Fibroblast of lung (primary cell): ENCODE results near the gene PROM2. TPM values are rescaled to one million over a fixed set of nuclear protein-coding genes. Genes with fewer than 3 reads are reported as not detected.

Experiments used
- DNase-seq, 2 donors: peaks; one replicate each; pipeline versions ENCODE4 v3.0.0 to v3.0.0-alpha.2; 2010; ENCODE audit warnings: low read depth in 2 of 2
- H2AFZ ChIP-seq: 2 replicates; pipeline ENCODE4 v1.5.1; 2012; ENCODE audit warnings: low read length, control low read depth, inconsistent platforms
- H3K27ac ChIP-seq: 2 replicates; pipeline ENCODE4 v1.5.1; 2011; ENCODE audit warnings: low read length, control low read depth; ENCODE audit not compliant: insufficient read depth
- H3K27me3 ChIP-seq: 2 replicates; pipeline ENCODE4 v1.5.1; 2011; ENCODE audit warnings: mild to moderate bottlenecking, low read length; ENCODE audit not compliant: control insufficient read depth, insufficient read depth
- H3K36me3 ChIP-seq: 2 replicates; pipeline ENCODE4 v1.5.1; 2011; ENCODE audit warnings: low read length; ENCODE audit not compliant: control insufficient read depth, insufficient read depth
- H3K4me1 ChIP-seq: 2 replicates; pipeline ENCODE4 v1.5.1; 2011; ENCODE audit warnings: low read length; ENCODE audit not compliant: control insufficient read depth, insufficient read depth; ENCODE audit errors: extremely low read depth
- H3K4me2 ChIP-seq: 2 replicates; pipeline ENCODE4 v1.5.1; 2011; ENCODE audit warnings: low read length, control low read depth; ENCODE audit not compliant: insufficient read depth; ENCODE audit errors: extremely low read depth
- H3K4me3 ChIP-seq, 4 experiments: fragments of 200-600 bp in 1 of 4; sonication (generic) in 1 of 4; replicated peaks in 1 of 4; 2 replicates each; pipeline ENCODE4 v1.5.1; 2011 to 2016; ENCODE audit warnings: low read length in 4 of 4, low read depth in 3 of 4, mild to moderate bottlenecking in 3 of 4, control low read depth in 2 of 4, inconsistent platforms in 1 of 4, mixed read lengths in 1 of 4; ENCODE audit not compliant: insufficient read depth in 1 of 4; ENCODE audit errors: control extremely low read depth in 1 of 4
- H3K79me2 ChIP-seq: 2 replicates; pipeline ENCODE4 v1.5.1; 2012; ENCODE audit warnings: mild to moderate bottlenecking, low read length, inconsistent platforms; ENCODE audit not compliant: control insufficient read depth, insufficient read depth
- H3K9ac ChIP-seq: 2 replicates; pipeline ENCODE4 v1.5.1; 2011; ENCODE audit warnings: mild to moderate bottlenecking, low read length, control low read depth; ENCODE audit not compliant: insufficient read depth
- H3K9me3 ChIP-seq: 2 replicates; pipeline ENCODE4 v1.5.1; 2012; ENCODE audit warnings: low read depth, low read length; ENCODE audit not compliant: control insufficient read depth, insufficient read depth
- H4K20me1 ChIP-seq: 2 replicates; pipeline ENCODE4 v1.5.1; 2011; ENCODE audit warnings: low read length; ENCODE audit not compliant: control insufficient read depth, insufficient read depth; ENCODE audit errors: extremely low read depth
- EZH2 ChIP-seq: IDR thresholded peaks from 2 replicates; pipeline ENCODE4 v1.5.1; 2012; ENCODE audit warnings: low read length, control low read depth, mild to moderate bottlenecking; ENCODE audit errors: missing control alignments
- polyA plus RNA-seq, 2 donors: library from polyadenylated mRNA; depleted of rRNA in 1 of 2; stranded (reverse) in 1 of 2; unstranded in 1 of 2; fragments of >200 nt; gene quantifications; 2 replicates each; pipeline ENCODE4 v1.2.1, GENCODE V29; 2011 to 2012; ENCODE audit warnings: missing spikeins in 1 of 2
- total RNA-seq: library from RNA; depleted of rRNA; stranded (reverse); fragments of >200 nt; gene quantifications from 2 replicates; pipeline ENCODE4 v1.2.1, GENCODE V29; 2014
- TF ChIP-seq, protein P1 (sequence below), 2 donors: IDR thresholded peaks in 1 of 2; conservative IDR thresholded peaks in 1 of 2; 1 replicate in 1 of 2; 2 replicates in 1 of 2; pipeline ENCODE4 v1.5.1; 2011 to 2012; ENCODE audit warnings: low read length in 2 of 2, control low read depth in 1 of 2, inconsistent platforms in 1 of 2, low read depth in 1 of 2, mild to moderate bottlenecking in 1 of 2

The PROM2 gene
- total and polyA plus RNA-seq, 2 donors (not counting 1 experiment from before 2014, with no cell fraction given) = 0.05 to 0.33 TPM

DNA sequence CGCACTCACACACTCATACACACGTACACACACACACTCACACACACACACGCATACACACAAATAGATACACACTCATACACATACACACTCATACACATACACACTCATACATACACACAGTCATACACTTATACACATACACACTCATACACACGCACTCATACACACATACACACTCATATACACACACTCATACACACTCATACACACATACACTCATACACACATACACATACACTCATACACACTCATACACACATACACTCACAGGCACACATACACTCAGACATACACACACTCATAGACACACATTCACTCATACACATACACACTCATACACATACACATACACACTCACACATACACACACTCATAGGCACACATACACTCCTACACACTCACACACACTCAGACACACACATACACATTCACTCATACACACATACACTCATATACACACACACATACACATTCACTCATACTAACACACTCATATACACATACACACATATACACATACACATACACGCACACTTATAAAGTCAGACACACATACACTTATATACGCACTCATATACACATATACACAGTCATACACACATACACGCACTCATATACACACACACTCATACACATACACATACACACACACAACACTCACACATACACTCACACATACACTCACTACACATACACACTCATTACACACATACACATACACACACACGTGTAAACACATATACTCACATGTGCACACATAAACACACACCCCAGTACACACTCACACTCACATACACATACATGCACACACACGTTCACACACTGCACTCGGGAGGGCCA lies 51.6 kb downstream of the PROM2 start:
- no peaks in the 10 kb centered on the region for H4K20me1 ChIP-seq
- DNase-seq = no peak
- no peaks in the 10 kb centered on the region for H3K79me2 ChIP-seq
- no peaks in the 10 kb centered on the region for H3K9me3 ChIP-seq
- H3K27ac ChIP-seq = no peak overlapping the region
- H3K4me3 ChIP-seq = no peak overlapping the region
- H3K9ac ChIP-seq = no peak overlapping the region
- H3K4me1 ChIP-seq = no peaks in the 10 kb centered on the region
- H3K27me3 ChIP-seq = no peaks in the 10 kb centered on the region
- no peaks in the 10 kb centered on the region for H3K36me3 ChIP-seq
- no peak overlapping the region for H2AFZ ChIP-seq
- TF ChIP-seq, protein P1, sequence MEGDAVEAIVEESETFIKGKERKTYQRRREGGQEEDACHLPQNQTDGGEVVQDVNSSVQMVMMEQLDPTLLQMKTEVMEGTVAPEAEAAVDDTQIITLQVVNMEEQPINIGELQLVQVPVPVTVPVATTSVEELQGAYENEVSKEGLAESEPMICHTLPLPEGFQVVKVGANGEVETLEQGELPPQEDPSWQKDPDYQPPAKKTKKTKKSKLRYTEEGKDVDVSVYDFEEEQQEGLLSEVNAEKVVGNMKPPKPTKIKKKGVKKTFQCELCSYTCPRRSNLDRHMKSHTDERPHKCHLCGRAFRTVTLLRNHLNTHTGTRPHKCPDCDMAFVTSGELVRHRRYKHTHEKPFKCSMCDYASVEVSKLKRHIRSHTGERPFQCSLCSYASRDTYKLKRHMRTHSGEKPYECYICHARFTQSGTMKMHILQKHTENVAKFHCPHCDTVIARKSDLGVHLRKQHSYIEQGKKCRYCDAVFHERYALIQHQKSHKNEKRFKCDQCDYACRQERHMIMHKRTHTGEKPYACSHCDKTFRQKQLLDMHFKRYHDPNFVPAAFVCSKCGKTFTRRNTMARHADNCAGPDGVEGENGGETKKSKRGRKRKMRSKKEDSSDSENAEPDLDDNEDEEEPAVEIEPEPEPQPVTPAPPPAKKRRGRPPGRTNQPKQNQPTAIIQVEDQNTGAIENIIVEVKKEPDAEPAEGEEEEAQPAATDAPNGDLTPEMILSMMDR (conservative IDR thresholded peaks at IDR 0.05 in 1 of 2, IDR thresholded peaks at IDR 0.05 in 1 of 2; ENCODE audit: low read depth in 1 of 2, low read length in 2 of 2) = no peak
- TF ChIP-seq EZH2 = no peak
- H3K4me2 ChIP-seq = no peak overlapping the region

DNA sequence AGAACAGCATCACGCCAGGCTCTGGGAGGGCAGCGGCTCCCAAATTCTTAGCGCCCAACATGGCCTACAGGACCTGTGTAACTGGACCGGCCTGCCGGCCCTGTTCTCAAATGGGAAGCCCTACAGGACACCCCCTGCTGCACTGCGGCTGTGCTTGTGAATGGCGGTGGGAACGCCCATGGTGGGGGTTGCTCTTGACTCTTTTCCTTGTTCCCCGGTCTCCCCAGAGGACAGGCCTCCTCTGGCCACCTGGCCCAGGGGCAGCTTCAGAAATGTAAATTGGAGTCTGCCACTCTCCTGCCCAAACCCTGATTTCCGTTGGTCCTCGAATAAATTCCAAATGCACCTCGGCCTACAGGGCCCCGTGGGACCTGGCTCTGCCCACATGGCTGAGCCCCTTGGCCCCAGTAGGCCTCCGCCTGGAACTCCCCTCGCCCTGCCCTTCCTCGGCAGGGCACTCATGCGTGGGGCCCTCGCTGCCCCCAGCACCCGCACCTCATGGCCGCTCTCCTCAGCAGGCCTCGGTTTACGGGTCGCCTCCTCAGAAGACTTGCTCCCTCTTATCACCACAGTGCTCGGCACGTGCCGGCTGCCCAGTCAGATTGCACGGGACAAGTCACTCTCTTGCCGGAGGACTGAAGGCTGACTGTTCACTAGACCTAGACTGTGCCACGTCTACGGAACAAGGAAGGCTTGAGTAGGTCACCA lies 52.3 kb downstream of the PROM2 start:
- no peak overlapping the region for H3K9ac ChIP-seq
- no peaks in the 10 kb centered on the region for H3K4me1 ChIP-seq
- H3K79me2 ChIP-seq = no peaks in the 10 kb centered on the region
- no peaks in the 10 kb centered on the region for H3K9me3 ChIP-seq
- TF ChIP-seq, protein P1 (conservative IDR thresholded peaks at IDR 0.05 in 1 of 2, IDR thresholded peaks at IDR 0.05 in 1 of 2; ENCODE audit: low read depth in 1 of 2, low read length in 2 of 2) = no peak
- no peak for TF ChIP-seq EZH2
- H4K20me1 ChIP-seq = no peaks in the 10 kb centered on the region
- no peak overlapping the region for H3K27ac ChIP-seq
- no peak overlapping the region for H3K4me2 ChIP-seq
- H3K27me3 ChIP-seq = no peaks in the 10 kb centered on the region
- DNase-seq = no peak
- H3K4me3 ChIP-seq = no peak overlapping the region
- H2AFZ ChIP-seq = no peak overlapping the region
- no peaks in the 10 kb centered on the region for H3K36me3 ChIP-seq

DNA sequence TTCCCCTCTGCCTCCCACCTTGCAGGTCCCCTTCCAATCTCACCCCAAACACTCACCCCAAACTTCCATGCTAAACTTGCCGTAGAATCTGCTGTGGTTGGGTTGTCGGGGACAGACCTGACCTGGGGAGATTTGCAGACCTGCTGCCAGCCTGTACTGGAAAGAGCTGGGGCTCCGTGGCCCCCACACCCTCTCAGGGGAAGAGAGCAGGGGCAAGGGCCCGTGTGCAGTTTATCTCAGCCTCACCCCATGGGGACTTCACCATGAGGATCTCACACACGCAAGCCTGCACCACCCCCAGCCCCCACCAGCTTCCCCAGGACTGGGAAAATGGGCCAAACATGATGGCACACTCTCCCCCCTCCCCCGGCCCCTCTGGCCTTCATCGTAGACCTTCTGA lies 53.6 kb downstream of the PROM2 start:
- Histone ChIP-seq H3K9me3 (no peaks in the 10 kb centered on the region), H3K27me3 (no peaks in the 10 kb centered on the region), H3K9ac (no peak overlapping the region), H2AFZ (no peak overlapping the region), H3K27ac (no peak overlapping the region), H3K4me2 (no peak overlapping the region), H3K79me2 (no peaks in the 10 kb centered on the region), H3K4me3 (no peak overlapping the region), H3K4me1 (no peaks in the 10 kb centered on the region), H3K36me3 (no peaks in the 10 kb centered on the region), H4K20me1 (no peaks in the 10 kb centered on the region)
- TF ChIP-seq, protein P1 (conservative IDR thresholded peaks at IDR 0.05 in 1 of 2, IDR thresholded peaks at IDR 0.05 in 1 of 2; ENCODE audit: low read depth in 1 of 2, low read length in 2 of 2) = no peak
- TF ChIP-seq EZH2 = no peak
- no peak for DNase-seq
